NT2/D1 (cell line): ENCODE data around the gene CIB2.

ENCODE experiments used
- DNase-seq: peaks from one replicate; pipeline ENCODE4 v3.0.0-alpha.2; 2011; ENCODE audit warnings: low read depth, low spot score
- H3K27me3 ChIP-seq: 2 replicates; pipeline ENCODE4 v1.6.0; 2011; ENCODE audit warnings: mild to moderate bottlenecking; ENCODE audit not compliant: insufficient read length, insufficient read depth
- H3K36me3 ChIP-seq: 2 replicates; pipeline ENCODE4 v1.6.1; 2011; ENCODE audit warnings: mild to moderate bottlenecking, low read length, mixed read lengths; ENCODE audit not compliant: insufficient read depth, insufficient read length
- H3K4me1 ChIP-seq: 2 replicates; pipeline ENCODE4 v1.5.1; 2011; ENCODE audit not compliant: insufficient read depth, insufficient read length
- H3K4me3 ChIP-seq: 2 replicates; pipeline ENCODE4 v1.5.1; 2011; ENCODE audit warnings: low read depth; ENCODE audit not compliant: insufficient read length
- H3K9ac ChIP-seq: 2 replicates; pipeline ENCODE4 v1.6.0; 2011; ENCODE audit warnings: low read depth; ENCODE audit not compliant: insufficient read length
- H3K9me3 ChIP-seq: 2 replicates; pipeline ENCODE4 v1.5.1; 2011; ENCODE audit warnings: mild to moderate bottlenecking, low read length; ENCODE audit not compliant: insufficient read depth
- SUZ12 ChIP-seq: IDR thresholded peaks from 2 replicates; pipeline ENCODE4 v1.6.1; 2011; ENCODE audit not compliant: insufficient read length, insufficient read depth; ENCODE audit errors: extremely low read depth
- YY1 ChIP-seq: IDR thresholded peaks from 2 replicates; pipeline ENCODE4 v1.6.1; 2011; ENCODE audit not compliant: insufficient read length, insufficient read depth
- ZNF274 ChIP-seq: IDR thresholded peaks from 2 replicates; pipeline ENCODE4 v1.6.1; 2011; ENCODE audit warnings: mild to moderate bottlenecking, low read depth, low read length

CIB2 gene

DNA sequence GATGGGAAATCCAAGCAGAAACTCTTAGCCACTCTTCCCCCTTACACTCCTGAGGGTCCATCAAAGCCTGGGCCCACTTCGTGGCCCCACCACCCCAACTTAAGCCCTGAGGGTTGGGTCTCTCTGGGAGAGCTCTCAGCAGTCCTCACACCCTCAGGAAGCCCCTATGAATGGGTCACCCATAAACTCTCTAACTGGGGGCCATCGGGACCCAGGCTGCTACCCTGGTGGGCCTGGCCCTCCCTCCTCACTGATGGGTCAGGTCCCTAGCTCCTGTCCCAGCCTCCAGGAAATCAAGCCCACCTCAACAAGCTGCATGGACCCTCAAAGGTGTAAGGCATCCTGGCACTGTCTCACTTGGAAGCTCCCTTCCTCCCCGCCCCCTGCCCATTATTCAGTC lies 19.5 kb downstream of the CIB2 start:
- DNase-seq = no peak
- H3K9ac ChIP-seq = no peak overlapping the region
- TF ChIP-seq YY1 = no peak
- H3K4me3 ChIP-seq = no peak overlapping the region
- no peaks in the 10 kb centered on the region for H3K27me3 ChIP-seq
- peaks cover 3% of the 10 kb centered on the region for H3K4me1 ChIP-seq
- no peaks in the 10 kb centered on the region for H3K9me3 ChIP-seq
- H3K36me3 ChIP-seq = peaks cover 5% of the 10 kb centered on the region

DNA sequence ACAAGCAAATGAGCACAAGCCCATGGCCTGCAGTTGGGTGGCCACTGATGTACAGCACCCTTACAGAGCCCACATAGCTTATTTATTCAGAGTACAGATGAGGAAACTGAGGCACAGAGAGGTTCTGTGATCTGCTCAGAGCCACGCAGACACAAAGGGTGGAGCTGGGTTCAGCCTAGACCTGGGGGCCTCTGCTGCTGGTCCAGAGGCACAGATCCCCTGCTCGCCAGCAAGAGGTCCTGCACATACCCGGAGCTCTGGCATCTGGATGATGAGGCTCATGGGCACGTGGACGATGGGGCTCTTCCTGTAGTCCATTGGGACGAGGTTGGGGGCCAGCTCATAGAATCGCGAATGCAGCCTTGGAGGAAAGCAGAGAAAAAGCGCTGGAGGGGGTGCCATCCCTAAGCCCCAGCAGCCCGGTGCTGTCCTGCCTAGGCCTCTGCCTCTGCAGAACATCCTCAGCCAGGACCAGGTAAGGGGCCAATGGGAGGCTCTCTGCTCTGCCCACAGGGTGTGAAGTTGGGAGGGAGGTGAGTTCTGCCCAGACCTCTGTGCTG lies 20.2 kb downstream of the CIB2 start:
- Histone ChIP-seq H3K27me3 (no peaks in the 10 kb centered on the region), H3K4me1 (peaks cover 3% of the 10 kb centered on the region), H3K4me3 (no peak overlapping the region), H3K9me3 (no peaks in the 10 kb centered on the region), H3K36me3 (peaks cover 10% of the 10 kb centered on the region), H3K9ac (no peak overlapping the region)
- DNase-seq = no peak
- TF ChIP-seq ZNF274 = no peak
- no peak for TF ChIP-seq YY1
- no peak for TF ChIP-seq SUZ12

DNA sequence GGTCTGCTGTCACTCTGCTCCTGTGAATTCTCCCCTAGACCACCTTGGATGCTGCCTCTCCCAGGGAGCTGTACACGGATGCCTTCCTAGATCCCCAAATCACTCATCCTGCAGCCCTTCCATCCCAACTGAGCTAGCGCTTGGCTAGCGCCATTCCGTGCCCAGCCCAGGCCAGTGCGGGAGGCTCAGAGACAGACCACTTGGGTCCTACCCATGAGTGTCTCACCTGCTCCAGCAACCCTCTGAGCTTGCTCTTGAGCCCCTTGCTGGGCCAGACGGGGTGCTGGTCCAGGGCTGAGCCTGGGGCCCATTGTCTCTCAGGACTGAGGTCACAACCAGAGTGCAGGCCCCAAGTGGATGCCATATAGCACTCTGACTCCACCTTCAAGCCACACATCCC lies 21.1 kb downstream of the CIB2 start:
- Histone ChIP-seq H3K4me1 (peaks cover 3% of the 10 kb centered on the region), H3K9me3 (no peaks in the 10 kb centered on the region), H3K36me3 (peaks cover 18% of the 10 kb centered on the region), H3K4me3 (no peak overlapping the region), H3K27me3 (no peaks in the 10 kb centered on the region), H3K9ac (no peak overlapping the region)
- TF ChIP-seq YY1 (no peak), ZNF274 (no peak), SUZ12 (no peak)
- DNase-seq = no peak

DNA sequence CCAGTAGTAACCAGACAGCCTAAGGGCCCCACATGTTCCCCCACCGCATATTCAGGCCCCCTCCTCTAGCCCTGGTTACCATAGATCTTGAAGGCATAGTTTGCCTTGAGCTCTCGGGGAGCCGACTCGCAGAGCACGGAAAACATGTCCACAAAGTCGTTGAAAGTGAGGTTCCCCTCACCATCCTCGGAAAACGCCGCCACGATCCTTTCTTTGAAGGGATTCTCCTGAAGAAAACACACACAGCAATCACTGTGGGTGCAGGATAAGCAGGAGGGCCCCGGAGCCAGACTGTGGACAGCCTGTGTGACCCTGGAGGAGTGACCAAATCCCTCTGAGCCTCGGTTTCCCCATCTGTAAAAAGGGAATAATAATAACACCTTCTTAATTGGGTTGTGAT lies 22.1 kb downstream of the CIB2 start:
- TF ChIP-seq YY1 = no peak
- TF ChIP-seq ZNF274 = no peak
- TF ChIP-seq SUZ12 = no peak
- no peaks in the 10 kb centered on the region for H3K9me3 ChIP-seq
- peaks cover 3% of the 10 kb centered on the region for H3K4me1 ChIP-seq
- H3K36me3 ChIP-seq = peaks cover 18% of the 10 kb centered on the region
- no peak overlapping the region for H3K4me3 ChIP-seq
- H3K27me3 ChIP-seq = no peaks in the 10 kb centered on the region
- H3K9ac ChIP-seq = no peak overlapping the region
- no peak for DNase-seq

DNA sequence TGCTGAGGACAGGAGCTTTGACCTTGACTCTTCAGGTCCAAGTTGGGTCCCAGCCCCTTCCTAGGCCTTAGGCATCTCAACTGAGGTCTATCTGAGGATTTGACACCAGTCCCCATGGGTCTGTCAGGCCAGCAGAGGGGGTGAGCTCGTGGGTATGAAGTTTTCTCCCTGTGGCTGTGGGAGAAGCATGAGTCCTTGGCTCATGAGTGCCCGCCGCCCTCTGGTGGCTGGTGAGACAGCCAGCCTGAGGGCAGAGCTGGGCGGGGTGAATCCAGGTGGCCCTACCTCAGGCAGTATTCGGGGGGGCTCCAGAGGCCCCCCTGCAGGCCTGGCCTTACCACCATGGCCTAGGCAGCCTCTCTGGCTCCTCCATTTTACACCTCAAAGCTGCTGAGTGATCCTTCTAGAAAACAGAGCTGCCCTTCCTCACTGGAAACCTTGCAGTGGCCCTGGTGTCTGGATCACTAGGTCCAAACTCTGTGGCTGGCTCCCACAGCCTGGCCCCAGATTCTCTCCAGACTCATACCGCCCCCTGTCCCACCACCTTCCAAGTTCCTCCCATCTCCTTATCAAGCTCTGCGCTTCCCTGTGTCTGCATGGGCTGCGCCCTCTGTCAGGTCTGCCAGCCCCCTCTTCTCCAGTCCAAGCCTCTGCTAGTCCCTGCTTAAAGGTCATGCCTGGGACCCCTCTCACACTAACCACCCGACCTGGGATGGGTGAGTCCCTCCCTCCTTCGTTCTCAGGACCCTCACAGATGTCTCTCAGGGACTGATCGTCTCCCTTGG lies 22.8 kb downstream of the CIB2 start:
- peaks cover 18% of the 10 kb centered on the region for H3K36me3 ChIP-seq
- no peaks in the 10 kb centered on the region for H3K9me3 ChIP-seq

DNA sequence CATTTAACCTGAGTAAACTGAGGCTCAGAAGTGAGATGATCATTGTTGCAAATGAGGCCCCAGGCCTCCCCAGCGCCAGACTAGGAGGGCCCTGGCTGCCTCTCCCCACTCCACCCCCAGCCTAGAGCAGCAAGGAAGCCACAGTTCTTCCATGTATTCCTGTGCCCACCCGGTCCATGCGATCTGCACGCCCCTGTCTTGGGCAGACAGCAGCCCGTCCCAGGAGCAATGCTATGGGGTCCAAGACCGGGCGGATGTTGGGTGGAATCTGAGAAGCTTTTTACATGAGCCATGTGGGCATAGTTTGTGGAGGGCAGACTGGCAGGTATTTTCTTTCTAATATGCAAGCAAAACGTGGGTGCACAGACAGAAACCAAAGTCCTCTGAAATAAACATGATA lies 23.8 kb downstream of the CIB2 start:
- Histone ChIP-seq H3K9me3 (no peaks in the 10 kb centered on the region), H3K4me3 (no peak overlapping the region), H3K9ac (no peak overlapping the region), H3K36me3 (peaks cover 18% of the 10 kb centered on the region), H3K27me3 (no peaks in the 10 kb centered on the region), H3K4me1 (no peaks in the 10 kb centered on the region)
- TF ChIP-seq YY1 (no peak), SUZ12 (no peak), ZNF274 (no peak)
- DNase-seq = no peak

More for the DNA sequence above, 22.8 kb downstream of the CIB2 start:
- Histone ChIP-seq H3K9ac (peak overlapping the region; percentile 42), H3K4me1 (no peaks in the 10 kb centered on the region), H3K4me3 (no peak overlapping the region), H3K27me3 (no peaks in the 10 kb centered on the region)
- TF ChIP-seq ZNF274 = no peak
- no peak for TF ChIP-seq SUZ12
- TF ChIP-seq YY1 = no peak
- DNase-seq = peak; percentile 49

DNA sequence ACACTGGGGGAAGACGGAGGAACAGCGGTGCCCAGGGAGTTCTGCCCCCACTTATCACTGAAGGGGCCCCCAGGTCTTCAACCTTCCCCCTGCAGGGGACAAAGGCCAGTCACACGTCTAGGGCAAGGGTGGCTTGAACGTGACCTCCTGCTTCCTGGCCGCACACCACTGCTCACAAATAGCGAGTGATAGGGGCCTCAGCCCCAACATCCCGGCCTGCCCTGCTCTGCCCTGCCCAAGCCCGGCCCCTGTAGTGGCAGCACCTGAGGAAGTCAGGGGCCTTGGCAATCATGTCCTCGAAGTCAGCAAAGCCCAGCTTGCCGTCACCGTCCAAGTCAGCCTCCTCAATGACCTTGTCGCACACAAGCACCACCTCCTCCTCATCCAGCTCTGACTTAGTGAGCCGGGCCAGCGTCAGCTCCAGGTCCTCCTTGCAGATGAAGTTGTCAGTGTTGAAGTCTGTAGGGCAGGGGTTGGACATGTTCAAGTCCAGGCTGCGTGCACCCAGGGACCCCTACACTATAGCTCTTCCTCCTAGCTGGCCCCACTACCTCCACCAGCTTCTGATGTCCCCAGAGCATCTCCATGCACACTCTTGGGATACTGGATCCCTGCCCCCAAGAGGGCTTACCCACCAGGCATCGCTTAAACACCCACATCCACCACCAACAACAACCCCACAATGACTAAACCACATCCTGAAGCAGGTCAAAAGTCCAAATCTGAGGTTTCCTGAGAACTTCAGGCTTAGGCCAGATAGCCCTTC lies 25.6 kb downstream of the CIB2 start:
- Histone ChIP-seq H3K4me3 (no peak overlapping the region), H3K9ac (no peak overlapping the region), H3K27me3 (no peaks in the 10 kb centered on the region), H3K9me3 (no peaks in the 10 kb centered on the region), H3K36me3 (peaks cover 18% of the 10 kb centered on the region), H3K4me1 (no peaks in the 10 kb centered on the region)
- no peak for TF ChIP-seq ZNF274
- no peak for TF ChIP-seq YY1
- no peak for TF ChIP-seq SUZ12
- no peak for DNase-seq
